ENCODE data around the gene DDX1. TPM values are rescaled to one million over a fixed set of nuclear protein-coding genes. Genes with fewer than 3 reads are reported as not detected.
"Not testable (repeated sequence)": the region's sequence is repeated elsewhere in the genome, so short reads cannot be mapped to it uniquely, and the experiment has no call there.

Gene DDX1
- total RNA-seq = 68.2 and 81.3 TPM in 2 replicates

- Histone ChIP-seq H3K4me3 (ENCODE audit: low read depth, low read length) (peak within 1 kb of the TSS; percentile 86), H3K27me3 (ENCODE audit: control insufficient read depth, insufficient read depth, low read length) (no peaks in the 10 kb centered on the region), H3K36me3 (ENCODE audit: control insufficient read depth, insufficient read depth, low read length) (peaks cover 3% of the 10 kb centered on the region)
- FAIRE-seq (no peak), DNase-seq (ENCODE audit: low read depth) (peak; percentile 65)
- TF ChIP-seq, protein P1, sequence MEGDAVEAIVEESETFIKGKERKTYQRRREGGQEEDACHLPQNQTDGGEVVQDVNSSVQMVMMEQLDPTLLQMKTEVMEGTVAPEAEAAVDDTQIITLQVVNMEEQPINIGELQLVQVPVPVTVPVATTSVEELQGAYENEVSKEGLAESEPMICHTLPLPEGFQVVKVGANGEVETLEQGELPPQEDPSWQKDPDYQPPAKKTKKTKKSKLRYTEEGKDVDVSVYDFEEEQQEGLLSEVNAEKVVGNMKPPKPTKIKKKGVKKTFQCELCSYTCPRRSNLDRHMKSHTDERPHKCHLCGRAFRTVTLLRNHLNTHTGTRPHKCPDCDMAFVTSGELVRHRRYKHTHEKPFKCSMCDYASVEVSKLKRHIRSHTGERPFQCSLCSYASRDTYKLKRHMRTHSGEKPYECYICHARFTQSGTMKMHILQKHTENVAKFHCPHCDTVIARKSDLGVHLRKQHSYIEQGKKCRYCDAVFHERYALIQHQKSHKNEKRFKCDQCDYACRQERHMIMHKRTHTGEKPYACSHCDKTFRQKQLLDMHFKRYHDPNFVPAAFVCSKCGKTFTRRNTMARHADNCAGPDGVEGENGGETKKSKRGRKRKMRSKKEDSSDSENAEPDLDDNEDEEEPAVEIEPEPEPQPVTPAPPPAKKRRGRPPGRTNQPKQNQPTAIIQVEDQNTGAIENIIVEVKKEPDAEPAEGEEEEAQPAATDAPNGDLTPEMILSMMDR (IDR thresholded peaks at IDR 0.05; ENCODE audit: insufficient read depth, low read length, severe bottlenecking) = no peak
Observed at GRCh38 chr2:15591692-15592463, at the start of gene DDX1. Gene DDX1 (plus strand): TSS chr2:15591868. CDS start chr2:15591934, 66 bp downstream.

DNA sequence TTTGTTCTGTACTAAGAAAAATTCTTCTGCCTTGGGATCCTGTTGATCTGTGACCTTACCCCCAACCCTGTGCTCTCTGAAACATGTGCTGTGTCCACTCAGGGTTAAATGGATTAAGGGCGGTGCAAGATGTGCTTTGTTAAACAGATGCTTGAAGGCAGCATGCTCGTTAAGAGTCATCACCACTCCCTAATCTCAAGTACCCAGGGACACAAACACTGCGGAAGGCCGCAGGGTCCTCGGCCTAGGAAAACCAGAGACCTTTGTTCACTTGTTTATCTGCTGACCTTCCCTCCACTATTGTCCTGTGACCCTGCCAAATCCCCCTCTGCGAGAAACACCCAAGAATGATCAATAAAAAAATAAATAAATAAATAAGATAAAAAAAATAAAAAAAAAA is 49.4 kb upstream of the DDX1 start:
- FAIRE-seq; H3K4me3 ChIP-seq (ENCODE audit: low read depth, low read length); H3K27me3 ChIP-seq (ENCODE audit: control insufficient read depth, insufficient read depth, low read length); DNase-seq (ENCODE audit: low read depth); H3K36me3 ChIP-seq (ENCODE audit: control insufficient read depth, insufficient read depth, low read length): not testable (repeated sequence)

- TF ChIP-seq, protein P1 (IDR thresholded peaks at IDR 0.05; ENCODE audit: insufficient read depth, low read length, severe bottlenecking) = no peak
- Histone ChIP-seq H3K4me3 (ENCODE audit: low read depth, low read length) (no peak overlapping the region), H3K27me3 (ENCODE audit: control insufficient read depth, insufficient read depth, low read length) (no peaks in the 10 kb centered on the region), H3K36me3 (ENCODE audit: control insufficient read depth, insufficient read depth, low read length) (no peaks in the 10 kb centered on the region)
- DNase-seq (ENCODE audit: low read depth) (no peak), FAIRE-seq (no peak)
Observed at GRCh38 chr2:15543053-15543452, 48.6 kb upstream of the DDX1 start.

DNA sequence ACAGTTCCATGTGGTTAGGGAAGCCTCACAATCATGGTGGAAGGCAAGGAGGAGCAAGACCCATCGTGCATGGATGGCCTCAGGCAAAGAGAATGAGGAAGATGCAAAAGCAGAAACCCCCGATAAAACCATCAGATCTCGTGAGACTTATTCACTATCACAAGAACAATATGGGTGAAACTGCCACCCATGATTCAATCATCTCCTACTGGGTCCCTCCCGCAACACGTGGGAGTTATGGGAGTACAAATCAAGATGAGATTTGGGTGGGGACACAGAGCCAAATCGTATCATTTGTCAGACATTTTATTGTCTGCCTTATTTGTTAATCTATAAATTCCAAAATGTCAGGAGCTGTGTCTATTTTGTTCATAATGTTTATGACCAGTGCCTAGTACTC is 48.1 kb upstream of the DDX1 start:
- no peaks in the 10 kb centered on the region for H3K27me3 ChIP-seq (ENCODE audit: control insufficient read depth, insufficient read depth, low read length)
- TF ChIP-seq, protein P1 (IDR thresholded peaks at IDR 0.05; ENCODE audit: insufficient read depth, low read length, severe bottlenecking) = no peak
- no peaks in the 10 kb centered on the region for H3K36me3 ChIP-seq (ENCODE audit: control insufficient read depth, insufficient read depth, low read length)
- no peak for DNase-seq (ENCODE audit: low read depth)
- no peak for FAIRE-seq
- H3K4me3 ChIP-seq (ENCODE audit: low read depth, low read length) = no peak overlapping the region

- no peak for DNase-seq (ENCODE audit: low read depth)
- TF ChIP-seq, protein P1 (IDR thresholded peaks at IDR 0.05; ENCODE audit: insufficient read depth, low read length, severe bottlenecking) = no peak
- Histone ChIP-seq H3K4me3 (ENCODE audit: low read depth, low read length) (no peak overlapping the region), H3K27me3 (ENCODE audit: control insufficient read depth, insufficient read depth, low read length) (no peaks in the 10 kb centered on the region), H3K36me3 (ENCODE audit: control insufficient read depth, insufficient read depth, low read length) (no peaks in the 10 kb centered on the region)
- no peak for FAIRE-seq
Observed at GRCh38 chr2:15544227-15544626, 47.4 kb upstream of the DDX1 start.

DNA sequence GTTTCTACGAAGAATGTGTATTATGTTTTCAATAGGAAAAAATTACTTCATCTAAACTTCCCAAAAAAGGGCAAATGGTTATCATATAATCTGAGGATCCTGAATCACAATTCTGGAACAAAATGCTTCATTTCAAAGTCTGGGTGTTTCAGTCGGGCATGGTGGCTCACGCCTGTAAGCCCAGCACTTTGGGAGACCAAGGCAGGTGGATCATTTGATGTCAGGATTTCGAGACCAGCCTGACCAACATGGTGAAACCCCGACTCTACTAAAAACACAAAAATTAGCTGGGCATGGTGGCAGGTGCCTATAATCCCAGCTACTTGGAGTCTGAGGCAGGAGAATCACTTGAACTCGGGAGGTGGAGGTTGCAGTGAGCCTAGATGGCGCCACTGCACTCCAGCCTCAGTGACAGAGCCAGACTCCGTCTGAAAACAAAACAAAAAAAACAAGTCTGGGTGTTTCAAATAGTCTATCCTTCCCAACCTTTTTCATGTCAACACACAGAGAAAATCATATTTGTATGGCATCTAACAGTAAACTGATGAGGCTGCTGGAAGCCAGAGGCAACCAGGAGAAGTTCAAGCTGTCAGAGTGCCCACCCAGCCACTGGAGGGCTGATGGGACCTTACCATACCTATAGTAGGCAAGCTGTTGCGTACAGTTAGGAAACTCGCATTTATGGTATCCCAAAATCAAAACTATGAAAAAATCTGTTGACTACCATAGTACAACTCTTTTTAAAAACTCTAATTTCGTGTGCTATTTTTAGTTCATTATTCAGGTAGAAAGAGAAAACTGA is 45.2 kb upstream of the DDX1 start:
- no peaks in the 10 kb centered on the region for H3K36me3 ChIP-seq (ENCODE audit: control insufficient read depth, insufficient read depth, low read length)
- H3K27me3 ChIP-seq (ENCODE audit: control insufficient read depth, insufficient read depth, low read length) = no peaks in the 10 kb centered on the region
- no peak overlapping the region for H3K4me3 ChIP-seq (ENCODE audit: low read depth, low read length)
- TF ChIP-seq, protein P1 (IDR thresholded peaks at IDR 0.05; ENCODE audit: insufficient read depth, low read length, severe bottlenecking) = peak; percentile 2
- FAIRE-seq (peak; percentile 7), DNase-seq (ENCODE audit: low read depth) (no peak)
